Glomerular endothelial cell (primary cell): ENCODE results near the gene SLC5A5. TPM values are rescaled to one million over a fixed set of nuclear protein-coding genes. Genes with fewer than 3 reads are reported as not detected.

Experiments
- total RNA-seq: library from RNA; depleted of rRNA; stranded (reverse); fragments of >200 nt; gene quantifications from 2 replicates; pipeline ENCODE4 v1.2.3, GENCODE V29; 2015

Gene SLC5A5
- total RNA-seq, 1 donor from 2014 or later, result not detected

Other genes starting within 250 kb of the SLC5A5 start
- 0.19 and 0.70 TPM in 2 replicates for gene UNC13A, start 183.6 kb upstream of the SLC5A5 start, total RNA-seq
- gene MAP1S, start 152.5 kb upstream of the SLC5A5 start, total RNA-seq, result 72.2 and 141 TPM in 2 replicates
- 0.93 and 3.1 TPM in 2 replicates for gene FCHO1, start 120.5 kb upstream of the SLC5A5 start, total RNA-seq
- gene B3GNT3, start 76.8 kb upstream of the SLC5A5 start, total RNA-seq, result not detected in 2 replicates
- not detected in 2 replicates for gene INSL3, start 50.4 kb upstream of the SLC5A5 start, total RNA-seq
- 12.1 and 25.9 TPM in 2 replicates for gene JAK3, start 24.0 kb upstream of the SLC5A5 start, total RNA-seq
- gene RPL18A, start 12.0 kb upstream of the SLC5A5 start, total RNA-seq, result 1,326 and 1,657 TPM in 2 replicates
- 94.4 and 103 TPM in 2 replicates for gene CCDC124, start 61.1 kb downstream of the SLC5A5 start, total RNA-seq
- gene KCNN1, start 95.2 kb downstream of the SLC5A5 start, total RNA-seq, result 0.41 and 2.3 TPM in 2 replicates
- gene ARRDC2, start 136.2 kb downstream of the SLC5A5 start, total RNA-seq, result 15.5 and 38.1 TPM in 2 replicates
- gene IL12RB1, start 215.0 kb downstream of the SLC5A5 start, total RNA-seq, result 0.12 and 0.19 TPM in 2 replicates
- 7.9 and 8.3 TPM in 2 replicates for gene MAST3, start 225.8 kb downstream of the SLC5A5 start, total RNA-seq